Measurements from ENCODE around the gene CBLL1. TPM values are rescaled to one million over a fixed set of nuclear protein-coding genes. Genes with fewer than 3 reads are reported as not detected.

CBLL1 gene
- total RNA-seq, 2 donors from 2014 or later = 20.2 to 21.9 TPM

DNA sequence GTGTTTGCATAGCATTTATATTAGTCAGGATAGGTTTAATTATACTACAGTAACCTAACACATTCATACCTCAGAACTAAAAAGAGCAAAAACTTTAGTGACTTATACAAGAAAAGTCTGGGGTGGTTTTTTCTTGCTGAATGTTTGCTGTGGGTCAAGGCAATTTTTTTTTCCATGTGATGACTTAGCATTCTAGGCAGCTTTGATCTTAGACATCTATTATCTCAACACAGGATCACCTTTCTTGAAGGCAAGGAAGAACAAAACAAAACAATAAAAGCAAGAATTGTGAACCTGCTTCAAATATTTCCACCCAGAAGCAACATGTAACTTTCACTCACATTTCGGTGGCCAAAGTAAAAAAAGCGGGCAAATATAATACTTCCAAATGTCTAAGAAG, 20.7 kb upstream of the CBLL1 start:
- Histone ChIP-seq H3K36me3 (no peaks in the 10 kb centered on the region), H3K27ac (no peak overlapping the region), H3K4me1 (ENCODE audit: control insufficient read depth in 1 of 2, low read depth in 2 of 2) (no peaks in the 10 kb centered on the region), H3K9me3 (no peaks in the 10 kb centered on the region), H3K4me3 (no peak overlapping the region), H3K27me3 (replicated peaks; ENCODE audit: insufficient read depth) (no peaks in the 10 kb centered on the region)
- no peak for ATAC-seq (ENCODE audit: insufficient number of reproducible peaks, low FRiP score, low read depth)
- TF ChIP-seq, protein P1, sequence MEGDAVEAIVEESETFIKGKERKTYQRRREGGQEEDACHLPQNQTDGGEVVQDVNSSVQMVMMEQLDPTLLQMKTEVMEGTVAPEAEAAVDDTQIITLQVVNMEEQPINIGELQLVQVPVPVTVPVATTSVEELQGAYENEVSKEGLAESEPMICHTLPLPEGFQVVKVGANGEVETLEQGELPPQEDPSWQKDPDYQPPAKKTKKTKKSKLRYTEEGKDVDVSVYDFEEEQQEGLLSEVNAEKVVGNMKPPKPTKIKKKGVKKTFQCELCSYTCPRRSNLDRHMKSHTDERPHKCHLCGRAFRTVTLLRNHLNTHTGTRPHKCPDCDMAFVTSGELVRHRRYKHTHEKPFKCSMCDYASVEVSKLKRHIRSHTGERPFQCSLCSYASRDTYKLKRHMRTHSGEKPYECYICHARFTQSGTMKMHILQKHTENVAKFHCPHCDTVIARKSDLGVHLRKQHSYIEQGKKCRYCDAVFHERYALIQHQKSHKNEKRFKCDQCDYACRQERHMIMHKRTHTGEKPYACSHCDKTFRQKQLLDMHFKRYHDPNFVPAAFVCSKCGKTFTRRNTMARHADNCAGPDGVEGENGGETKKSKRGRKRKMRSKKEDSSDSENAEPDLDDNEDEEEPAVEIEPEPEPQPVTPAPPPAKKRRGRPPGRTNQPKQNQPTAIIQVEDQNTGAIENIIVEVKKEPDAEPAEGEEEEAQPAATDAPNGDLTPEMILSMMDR (IDR thresholded peaks at IDR 0.05) = no peak
- no peak for DNase-seq (ENCODE audit: low spot score)

DNA sequence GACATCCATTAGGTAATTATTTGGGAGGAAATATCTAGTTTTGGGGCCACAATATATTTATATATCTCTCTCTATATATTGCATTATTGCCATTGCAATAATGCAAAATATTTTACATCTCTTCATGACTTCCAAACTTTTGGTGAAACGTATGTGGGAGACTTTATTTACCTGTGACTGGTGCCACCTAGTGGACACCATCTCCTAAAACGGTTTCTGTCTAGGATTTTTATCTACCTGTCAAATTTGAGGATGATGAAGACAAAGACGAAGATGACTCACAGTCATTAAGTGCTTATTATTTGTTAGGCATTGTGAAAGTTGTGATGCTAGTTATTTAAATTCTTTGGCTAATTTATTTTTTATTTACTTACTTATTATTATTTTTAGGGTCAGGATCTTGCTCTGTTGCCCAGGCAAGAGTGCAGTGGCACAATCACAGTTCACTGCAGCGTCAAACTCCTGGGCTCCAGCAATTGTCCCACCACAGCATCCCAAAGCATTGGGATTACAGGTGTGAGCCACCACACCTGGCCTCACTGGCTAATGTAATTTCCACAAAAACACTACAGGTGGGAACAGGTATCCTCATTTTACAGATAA, 18.7 kb upstream of the CBLL1 start:
- no peaks in the 10 kb centered on the region for H3K4me1 ChIP-seq (ENCODE audit: control insufficient read depth in 1 of 2, low read depth in 2 of 2)
- no peaks in the 10 kb centered on the region for H3K36me3 ChIP-seq
- H3K27me3 ChIP-seq (replicated peaks; ENCODE audit: insufficient read depth) = no peaks in the 10 kb centered on the region
- no peak overlapping the region for H3K27ac ChIP-seq
- no peaks in the 10 kb centered on the region for H3K9me3 ChIP-seq
- ATAC-seq (ENCODE audit: insufficient number of reproducible peaks, low FRiP score, low read depth) (no peak), DNase-seq (ENCODE audit: low spot score) (no peak)
- TF ChIP-seq, protein P1 (IDR thresholded peaks at IDR 0.05) = peak; percentile 72
- H3K4me3 ChIP-seq = no peak overlapping the region

DNA sequence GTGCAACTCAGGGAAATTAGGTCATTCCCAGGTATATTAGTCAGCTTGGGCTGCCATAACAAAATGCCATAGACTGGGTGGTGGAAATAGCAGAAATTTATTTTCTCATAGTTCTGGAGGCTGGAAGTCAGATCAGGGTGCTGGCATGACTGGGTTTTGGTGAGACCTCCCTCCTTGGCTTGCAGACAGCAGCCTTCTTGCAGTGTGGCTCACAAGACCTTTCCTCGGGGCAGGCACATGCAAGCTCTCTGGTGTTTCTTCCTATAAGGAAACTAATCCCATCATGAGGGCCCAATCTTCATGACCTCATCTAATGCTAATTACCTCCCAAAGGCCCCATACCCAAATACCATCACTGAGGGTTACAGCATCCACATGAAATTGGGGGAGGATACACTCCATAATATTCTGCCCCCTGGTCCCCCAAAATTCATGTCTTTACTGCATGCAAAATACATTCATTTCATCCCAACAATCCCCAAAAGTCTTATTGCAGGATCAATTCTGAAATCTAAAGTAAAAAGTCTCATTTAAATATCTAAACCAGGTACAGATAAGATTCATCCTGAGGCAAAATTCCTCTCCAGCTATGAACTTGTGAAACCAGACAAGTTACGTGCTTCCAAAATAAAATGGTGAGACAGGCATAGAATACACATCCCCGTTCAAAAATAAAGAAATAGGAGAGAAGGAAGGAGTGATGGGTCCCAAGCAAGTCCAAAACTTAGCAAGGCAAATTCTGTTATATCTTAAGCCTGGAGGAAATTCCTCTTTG, 17.4 kb upstream of the CBLL1 start:
- no peaks in the 10 kb centered on the region for H3K9me3 ChIP-seq
- H3K36me3 ChIP-seq = no peaks in the 10 kb centered on the region
- DNase-seq (ENCODE audit: low spot score) (no peak), ATAC-seq (ENCODE audit: insufficient number of reproducible peaks, low FRiP score, low read depth) (no peak)
- no peaks in the 10 kb centered on the region for H3K27me3 ChIP-seq (replicated peaks; ENCODE audit: insufficient read depth)
- H3K27ac ChIP-seq = no peak overlapping the region
- no peak overlapping the region for H3K4me3 ChIP-seq
- TF ChIP-seq, protein P1 (IDR thresholded peaks at IDR 0.05) = no peak
- H3K4me1 ChIP-seq (ENCODE audit: control insufficient read depth in 1 of 2, low read depth in 2 of 2) = no peaks in the 10 kb centered on the region

GRCh38 chr7:107728276-107728675, 15.7 kb upstream of the CBLL1 start:
- no peaks in the 10 kb centered on the region for H3K9me3 ChIP-seq
- no peaks in the 10 kb centered on the region for H3K4me1 ChIP-seq (ENCODE audit: control insufficient read depth in 1 of 2, low read depth in 2 of 2)
- H3K4me3 ChIP-seq = no peak overlapping the region
- ATAC-seq (ENCODE audit: insufficient number of reproducible peaks, low FRiP score, low read depth) = no peak
- H3K27me3 ChIP-seq (replicated peaks; ENCODE audit: insufficient read depth) = no peaks in the 10 kb centered on the region
- TF ChIP-seq, protein P1 (IDR thresholded peaks at IDR 0.05) = no peak
- no peaks in the 10 kb centered on the region for H3K36me3 ChIP-seq
- DNase-seq (ENCODE audit: low spot score) = no peak
- no peak overlapping the region for H3K27ac ChIP-seq

DNA sequence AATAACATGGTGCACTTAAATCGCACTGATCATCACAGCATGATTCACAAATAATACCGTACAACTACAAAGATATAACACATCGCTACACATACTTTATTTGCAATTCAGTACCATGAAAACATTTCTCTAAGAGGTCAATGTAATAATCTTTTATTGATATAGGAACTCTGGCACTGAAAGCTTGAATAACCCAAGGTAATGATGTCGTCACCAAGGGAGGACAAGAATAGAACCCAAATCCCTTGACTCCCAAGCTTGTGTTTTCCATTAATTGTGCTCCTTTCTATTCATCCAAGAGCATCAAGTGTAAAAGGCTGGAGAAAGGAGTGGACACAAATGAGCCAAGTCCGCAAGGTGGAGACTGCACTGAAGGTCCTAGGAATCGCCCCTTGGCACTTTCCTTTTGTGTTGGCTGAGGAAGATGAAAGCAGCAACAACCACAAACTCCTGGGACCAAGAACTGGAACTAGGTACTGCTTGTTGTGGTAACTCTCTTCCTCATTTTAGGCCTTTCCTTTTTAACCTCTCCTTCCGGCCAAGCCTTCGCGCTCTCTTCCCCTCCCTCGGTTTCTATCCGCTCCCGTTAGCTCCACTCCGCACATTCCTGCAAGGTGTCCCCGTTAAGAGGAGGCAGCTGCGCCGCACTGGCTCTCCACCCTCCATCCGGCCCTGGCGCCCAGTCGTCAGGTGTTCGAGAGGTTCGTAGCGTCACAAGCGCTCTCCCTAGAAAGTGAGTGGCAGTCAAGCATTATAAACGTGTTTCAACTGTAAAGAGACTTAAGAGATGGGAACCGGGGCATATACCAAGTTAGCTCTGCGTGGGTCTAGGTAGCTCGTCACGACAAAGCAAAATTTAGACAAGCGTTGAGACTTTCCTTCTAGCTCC, 1.0 kb upstream of the CBLL1 start:
- H3K9me3 ChIP-seq = no peaks in the 10 kb centered on the region
- DNase-seq (ENCODE audit: low spot score) (no peak), ATAC-seq (ENCODE audit: insufficient number of reproducible peaks, low FRiP score, low read depth) (peak; percentile 40)
- peak overlapping the region; percentile 92 for H3K4me3 ChIP-seq
- peaks cover 24 to 36% of the 10 kb centered on the region in 2 donors for H3K4me1 ChIP-seq (ENCODE audit: control insufficient read depth in 1 of 2, low read depth in 2 of 2)
- H3K27me3 ChIP-seq (replicated peaks; ENCODE audit: insufficient read depth) = no peaks in the 10 kb centered on the region
- H3K36me3 ChIP-seq = no peaks in the 10 kb centered on the region
- H3K27ac ChIP-seq = peak overlapping the region; percentile 94 to 96
- TF ChIP-seq, protein P1 (IDR thresholded peaks at IDR 0.05) = no peak

Measured in thoracic aorta (tissue), 2 donors.